GM19239 (cell line): ENCODE results near the gene KCNE3.

Experiments
- DNase-seq: peaks from one replicate; pipeline ENCODE4 v3.0.0; 2011; ENCODE audit warnings: low spot score; ENCODE audit not compliant: insufficient read length
- FAIRE-seq: peaks from 2 replicates; lab custom pipeline; 2011; peaks lifted over from hg19 to GRCh38; lab: Jason Lieb, UNC

Gene KCNE3

GRCh38 chr11:74473382-74474173 lies 6.2 kb upstream of the KCNE3 start:
- DNase-seq = no peak
- no peak for FAIRE-seq

- FAIRE-seq = no peak
Observed at GRCh38 chr11:74471668-74472429, 4.5 kb upstream of the KCNE3 start.

DNA sequence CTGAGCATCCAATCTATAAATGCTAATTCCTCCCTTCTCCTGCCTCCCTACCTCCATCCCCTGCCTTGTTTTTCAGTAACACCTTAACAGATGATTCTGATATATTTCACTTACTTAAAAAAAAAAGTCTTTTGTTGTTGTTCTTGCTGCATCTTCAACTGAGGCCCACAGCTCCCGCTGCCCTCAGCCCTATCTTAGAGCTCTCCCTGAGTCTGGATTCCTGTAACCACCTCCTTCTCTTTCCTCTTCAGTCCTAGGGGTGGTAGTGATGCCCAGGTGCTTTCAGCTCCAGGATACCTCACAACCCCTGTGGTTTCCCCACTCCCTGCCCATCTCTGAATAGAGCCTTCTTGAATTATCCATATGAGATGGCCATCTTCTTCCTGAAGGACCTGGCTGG lies 3.7 kb upstream of the KCNE3 start:
- FAIRE-seq = no peak

More at GRCh38 chr11:74471668-74472429, 4.5 kb upstream of the KCNE3 start:
- no peak for DNase-seq

GRCh38 chr11:74470526-74470925 lies 3.2 kb upstream of the KCNE3 start:
- FAIRE-seq (no peak), DNase-seq (no peak)

More for the DNA sequence above, 3.7 kb upstream of the KCNE3 start:
- DNase-seq = no peak

DNA sequence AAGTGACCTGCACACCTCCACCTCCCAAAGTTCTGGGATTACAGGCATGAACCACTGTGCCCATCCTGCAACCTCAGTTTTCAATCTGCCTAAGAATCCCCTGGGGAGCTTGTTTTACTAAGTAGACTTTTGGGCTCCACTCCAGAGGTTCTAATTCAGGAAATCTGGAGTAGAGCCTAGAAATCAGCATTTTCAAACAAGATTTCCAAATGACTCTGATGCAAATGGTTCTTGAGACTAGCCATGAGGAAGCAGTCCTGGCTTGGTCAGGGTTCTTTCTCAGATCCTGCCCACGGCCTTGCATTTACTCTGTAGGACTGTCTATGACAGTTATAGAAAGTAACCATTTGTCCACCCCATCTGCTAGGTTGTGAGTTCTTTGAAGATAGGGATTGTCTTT lies 1.6 kb upstream of the KCNE3 start:
- FAIRE-seq (no peak), DNase-seq (no peak)

GRCh38 chr11:74468521-74468920 lies 1.2 kb upstream of the KCNE3 start:
- DNase-seq (no peak), FAIRE-seq (no peak)

- no peak for FAIRE-seq
- no peak for DNase-seq
Observed at GRCh38 chr11:74468058-74468457, 709 bp upstream of the KCNE3 start.

GRCh38 chr11:74465291-74465708 lies 2.0 kb downstream of the KCNE3 start:
- no peak for DNase-seq
- no peak for FAIRE-seq

- FAIRE-seq = no peak
- no peak for DNase-seq
Observed at GRCh38 chr11:74464746-74465145, 2.6 kb downstream of the KCNE3 start.

- DNase-seq = no peak
Observed at GRCh38 chr11:74463216-74463615, 4.1 kb downstream of the KCNE3 start.

DNA sequence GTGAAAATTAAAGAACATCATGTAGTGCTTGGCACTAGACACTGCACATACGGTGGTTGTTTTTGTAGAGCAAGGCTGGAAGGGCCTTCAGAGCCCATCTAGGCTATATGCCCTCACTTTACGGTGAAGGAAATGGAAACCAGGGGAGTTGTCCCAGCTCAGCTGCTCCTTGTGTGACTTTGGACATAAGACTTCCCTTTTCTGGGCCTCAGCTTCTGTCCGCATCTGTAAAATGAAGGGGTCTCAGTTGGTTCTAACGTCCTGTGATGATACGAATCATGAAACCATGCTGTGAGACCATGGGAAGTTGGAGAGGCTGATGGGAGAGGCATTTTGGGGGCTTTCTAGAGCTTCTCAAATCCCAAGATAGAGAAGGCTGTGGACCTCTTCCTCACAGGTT lies 4.7 kb downstream of the KCNE3 start:
- FAIRE-seq (no peak), DNase-seq (no peak)

More at GRCh38 chr11:74463216-74463615, 4.1 kb downstream of the KCNE3 start:
- no peak for FAIRE-seq

GRCh38 chr11:74462009-74462408 lies 5.3 kb downstream of the KCNE3 start:
- FAIRE-seq (no peak), DNase-seq (no peak)

DNA sequence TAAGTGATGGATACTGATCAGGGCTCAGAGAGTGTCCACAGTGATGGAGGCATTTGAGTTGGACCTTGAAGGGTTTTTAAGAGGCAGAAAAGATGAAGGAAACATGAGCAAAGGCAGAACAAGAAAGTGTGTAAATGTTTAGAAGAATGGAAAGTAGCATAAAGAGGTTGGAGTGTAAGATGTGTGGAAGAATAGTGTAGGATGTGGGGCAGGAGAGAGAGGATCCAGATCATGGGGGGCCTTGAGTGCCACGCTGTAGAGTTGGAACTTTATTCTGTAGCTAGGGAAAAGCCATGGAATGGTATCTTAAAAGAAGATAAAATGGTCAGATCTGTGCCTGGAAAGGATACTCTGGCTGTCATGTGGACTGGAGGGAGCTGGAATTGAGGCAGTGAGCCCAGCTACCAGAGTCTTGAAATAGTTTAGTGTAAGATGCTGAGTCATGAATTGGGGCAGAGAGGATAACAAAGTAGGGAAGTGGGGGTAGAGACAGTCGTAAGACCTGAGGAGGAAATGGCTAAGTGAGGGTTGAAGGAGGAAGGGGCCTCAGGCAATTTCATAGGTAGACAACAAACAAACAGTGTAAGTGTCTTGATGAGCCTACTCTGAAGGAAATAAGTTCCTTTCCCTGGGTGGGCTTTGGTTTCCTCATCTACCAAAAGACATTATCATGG lies 6.7 kb downstream of the KCNE3 start:
- DNase-seq (no peak), FAIRE-seq (no peak)

- no peak for DNase-seq
- no peak for FAIRE-seq
Observed at GRCh38 chr11:74460065-74460464, 7.3 kb downstream of the KCNE3 start.

GRCh38 chr11:74459584-74459983 lies 7.8 kb downstream of the KCNE3 start:
- FAIRE-seq = no peak
- DNase-seq = no peak

DNA sequence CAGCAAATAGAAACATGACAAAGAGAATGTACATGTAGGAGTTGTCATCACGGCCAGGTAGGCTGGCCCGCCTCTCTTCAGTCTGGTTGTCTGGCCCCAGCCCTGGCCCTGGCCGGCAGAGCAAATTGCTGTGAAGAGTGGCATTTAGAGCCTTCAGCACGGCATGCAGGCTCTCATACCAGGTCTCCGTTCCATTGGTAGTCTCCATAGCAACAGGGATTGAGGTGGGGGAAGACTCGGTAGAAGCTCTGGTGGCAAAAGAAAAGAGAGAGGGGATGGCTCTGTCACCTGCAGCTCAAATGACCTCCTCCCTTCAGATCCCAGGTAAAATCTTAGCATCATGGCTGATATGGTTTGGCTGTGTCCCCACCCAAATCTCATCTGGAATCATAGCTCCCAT lies 10.0 kb downstream of the KCNE3 start:
- DNase-seq (no peak), FAIRE-seq (no peak)

- FAIRE-seq = peak; percentile 66
Observed at GRCh38 chr11:74453373-74453975, 13.9 kb downstream of the KCNE3 start.

DNA sequence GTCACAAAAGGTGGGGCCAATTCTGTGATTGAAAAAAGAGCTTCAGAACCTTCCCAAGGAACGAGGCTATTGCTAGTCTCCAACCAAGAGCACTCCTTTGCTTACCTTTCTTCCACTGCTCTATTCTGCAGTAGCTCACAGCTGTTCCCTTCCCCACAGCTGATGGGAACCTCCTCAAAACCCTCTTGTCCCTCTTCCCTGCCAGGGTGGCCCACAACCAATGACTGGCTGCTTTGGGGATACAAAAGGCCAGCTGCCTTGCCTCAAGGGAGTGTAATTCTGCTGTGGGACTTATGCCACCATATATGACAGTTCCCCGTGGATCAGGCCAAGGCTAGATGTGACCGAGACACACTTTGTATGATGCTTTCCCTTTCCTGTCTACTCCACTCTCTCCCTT lies 15.0 kb downstream of the KCNE3 start:
- no peak for FAIRE-seq

More at GRCh38 chr11:74453373-74453975, 13.9 kb downstream of the KCNE3 start:
- DNase-seq = peak; percentile 43

DNA sequence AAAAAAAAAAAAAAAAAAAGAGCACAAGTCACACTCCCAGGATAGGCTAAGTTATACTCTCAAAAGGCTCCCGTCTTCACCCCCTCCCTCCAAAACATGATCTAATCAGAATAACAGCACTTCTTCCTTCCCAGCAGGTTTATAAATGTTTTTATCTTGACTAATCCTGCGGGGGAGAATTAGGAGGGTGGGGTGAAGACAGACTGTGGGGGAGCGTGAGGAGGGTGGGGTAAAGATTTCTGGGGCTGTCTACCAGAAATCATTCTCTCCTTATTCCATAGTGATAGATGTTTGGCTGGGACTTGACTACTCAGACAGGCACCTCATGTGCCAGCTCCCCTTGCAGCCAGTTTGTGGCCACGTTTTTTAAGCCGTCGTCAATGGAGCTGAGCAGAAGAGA lies 17.0 kb downstream of the KCNE3 start:
- FAIRE-seq (no peak), DNase-seq (no peak)

More for the DNA sequence above, 15.0 kb downstream of the KCNE3 start:
- DNase-seq = no peak

GRCh38 chr11:74449369-74449931 lies 17.9 kb downstream of the KCNE3 start:
- peak; percentile 67 for FAIRE-seq
- DNase-seq = peak; percentile 36
